Uterus (tissue), 2 donors: Measurements from ENCODE around the gene MRPL49.

Experiments used
- CTCF ChIP-seq, 4 experiments: fragments of 200-600 bp in 2 of 4; fragments of 450-650 bp in 2 of 4; sonication (generic) in 2 of 4; IDR thresholded peaks; one replicate each; pipeline ENCODE4 v1.5.1; 2016 to 2019; ENCODE audit warnings: antibody characterized with exemption in 4 of 4, mild to moderate bottlenecking in 2 of 4, moderate library complexity in 1 of 4
- POLR2A ChIP-seq, 2 donors: fragments of 450-650 bp; IDR thresholded peaks; one replicate each; pipeline ENCODE4 v1.6.1; 2016; ENCODE audit warnings: antibody characterized with exemption in 2 of 2, mild to moderate bottlenecking in 1 of 2, moderate library complexity in 1 of 2

GRCh38 chr11:65077451-65077850 lies 44.7 kb upstream of the MRPL49 start:
- no peak for TF ChIP-seq CTCF (IDR thresholded peaks at IDR 0.05)
- TF ChIP-seq POLR2A (IDR thresholded peaks at IDR 0.05): no peak
